ENCODE measurements around the gene TM9SF1.

Gene TM9SF1

DNA sequence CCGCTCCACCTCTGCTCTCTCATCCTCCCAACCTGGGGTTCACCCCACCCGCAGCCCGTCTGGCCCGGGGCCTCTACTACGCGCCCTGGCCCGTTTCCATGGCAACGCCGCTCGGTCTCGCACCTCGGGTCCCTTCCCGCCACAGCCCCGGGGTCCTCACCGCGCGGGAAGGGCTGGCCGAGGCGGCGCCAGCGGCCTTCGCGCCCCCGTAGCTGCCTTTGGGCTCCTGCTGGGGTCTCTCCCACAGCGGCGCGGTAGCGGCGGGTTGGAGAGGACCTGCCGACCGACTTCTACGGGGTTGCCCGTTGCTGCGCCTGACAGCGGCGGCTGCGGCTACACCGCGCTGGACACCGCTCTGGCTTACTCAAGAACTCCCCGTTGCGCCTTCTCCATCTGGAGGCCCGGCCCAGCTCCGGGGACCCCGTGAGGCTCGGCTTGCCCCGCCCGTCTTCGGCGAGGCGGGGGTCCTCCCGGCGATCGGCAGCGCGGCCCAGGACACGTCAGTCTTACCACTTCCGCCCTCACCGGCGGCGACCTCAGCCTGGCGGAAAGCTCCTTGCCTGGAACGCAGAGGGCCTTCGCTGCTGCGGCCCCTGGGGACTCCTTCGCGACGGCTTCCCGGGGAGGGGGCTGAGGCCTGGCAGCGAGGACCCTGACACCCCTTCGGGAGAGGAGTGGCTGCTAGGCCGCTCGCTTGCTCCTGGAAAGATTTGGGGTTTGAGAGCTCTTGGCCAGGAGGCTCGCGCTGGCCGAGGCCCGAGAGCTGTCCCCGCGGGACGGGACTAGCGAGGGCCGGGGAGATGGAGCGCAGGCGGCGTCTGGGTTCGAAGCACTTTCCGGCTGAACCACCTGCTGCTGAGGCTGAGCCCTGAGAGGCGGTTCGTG lies at the start of gene TM9SF1:
Gene TM9SF1 (minus strand): TSS at position 256 of the 885 bp plus-strand sequence. CDS start 422 bp downstream, outside the sequence.
- peak; percentile 39 for DNase-seq

DNA sequence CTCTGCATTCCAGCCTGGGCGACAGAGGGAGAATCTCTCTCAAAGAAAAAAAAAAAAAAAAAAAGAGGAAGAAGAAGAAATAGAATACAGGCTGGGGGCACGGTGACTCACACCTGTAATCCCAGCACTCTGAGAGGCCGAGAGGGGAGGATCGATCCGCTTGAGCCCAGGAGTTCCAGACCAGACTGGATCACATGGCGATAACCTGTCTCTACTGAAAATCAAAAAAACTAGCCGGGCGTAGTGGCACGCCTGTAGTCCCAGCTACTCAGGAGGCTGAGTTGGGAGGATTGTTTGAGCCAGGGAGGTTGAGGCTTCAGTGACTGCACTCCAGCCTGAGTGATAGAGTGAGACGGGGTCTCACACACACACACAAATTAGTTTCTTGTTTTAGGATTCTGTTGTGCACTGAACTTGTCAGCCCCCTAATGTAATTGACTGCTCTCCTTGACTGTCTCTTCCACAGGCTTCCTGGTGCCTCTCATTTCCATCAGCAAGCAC lies 48.1 kb upstream of the TM9SF1 start:
- DNase-seq, result peak; percentile 13

GRCh38 chr14:24241829-24242443 lies 46.7 kb upstream of the TM9SF1 start:
- peak; percentile 97 for DNase-seq

DNA sequence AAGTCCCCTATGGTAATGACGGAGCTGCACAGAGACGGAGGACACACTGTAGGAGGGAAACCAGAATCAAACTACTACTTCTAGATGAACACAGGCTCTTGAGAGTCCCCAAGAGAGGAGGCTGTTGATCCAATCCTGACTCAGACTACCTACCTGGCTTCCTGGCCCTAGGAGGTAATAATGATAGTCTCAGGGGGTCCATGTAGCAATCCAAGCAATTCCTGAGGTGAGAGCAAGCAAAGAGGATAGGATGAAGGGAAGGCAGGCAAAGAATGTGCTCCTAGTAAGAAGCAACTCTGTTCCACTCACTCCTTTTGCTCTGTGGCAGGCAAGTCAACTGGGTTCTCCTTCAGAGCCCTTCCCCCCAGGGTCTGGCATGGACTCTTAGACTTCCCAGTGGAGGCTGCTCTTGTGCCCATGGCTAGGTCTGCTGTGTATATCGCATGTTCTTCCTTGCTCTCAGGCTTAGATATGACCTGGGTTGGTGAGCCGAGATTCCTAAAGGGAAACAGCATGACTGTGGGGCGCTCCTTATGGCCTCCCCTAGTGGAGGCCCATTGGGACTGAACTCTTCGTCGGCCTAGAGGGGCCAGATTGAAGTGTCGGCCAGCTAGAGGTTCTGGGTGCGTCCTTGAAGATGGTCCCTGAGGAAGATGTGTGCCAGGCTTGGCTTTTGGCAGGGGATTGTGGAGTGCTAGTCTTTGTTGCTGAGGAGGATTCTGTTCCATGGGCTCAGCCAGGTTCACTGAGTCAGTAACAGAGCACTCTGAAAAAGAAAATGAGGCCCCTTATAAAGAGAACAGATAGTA lies 45.1 kb upstream of the TM9SF1 start:
- DNase-seq, result no peak

DNA sequence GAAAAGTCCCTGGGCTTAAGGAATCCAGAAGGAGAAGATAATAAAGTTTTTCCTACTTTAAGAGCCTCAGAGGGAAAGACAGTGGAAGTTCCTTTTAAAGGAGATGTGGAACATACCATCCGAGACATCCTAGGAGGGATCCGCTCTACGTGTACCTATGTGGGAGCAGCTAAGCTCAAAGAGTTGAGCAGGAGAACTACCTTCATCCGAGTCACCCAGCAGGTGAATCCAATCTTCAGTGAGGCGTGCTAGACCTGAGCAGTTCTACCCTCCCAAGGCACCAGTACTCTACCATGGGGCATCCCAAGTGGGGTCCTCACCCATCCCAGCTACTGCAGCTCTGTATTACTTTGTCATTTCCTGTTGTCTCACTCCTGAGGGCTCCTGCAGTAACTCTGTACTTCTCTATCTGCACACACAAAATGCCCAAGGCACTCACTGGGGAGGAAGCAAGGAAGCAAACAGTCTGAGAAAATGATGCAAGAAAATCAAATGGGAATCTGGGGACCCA lies 43.3 kb upstream of the TM9SF1 start:
- no peak for DNase-seq

GRCh38 chr14:24238123-24238522 lies 42.9 kb upstream of the TM9SF1 start:
- no peak for DNase-seq

GRCh38 chr14:24237463-24237955 lies 42.3 kb upstream of the TM9SF1 start:
- DNase-seq, result no peak

- DNase-seq, result no peak
Measured at GRCh38 chr14:24236689-24237462, 41.6 kb upstream of the TM9SF1 start.

DNA sequence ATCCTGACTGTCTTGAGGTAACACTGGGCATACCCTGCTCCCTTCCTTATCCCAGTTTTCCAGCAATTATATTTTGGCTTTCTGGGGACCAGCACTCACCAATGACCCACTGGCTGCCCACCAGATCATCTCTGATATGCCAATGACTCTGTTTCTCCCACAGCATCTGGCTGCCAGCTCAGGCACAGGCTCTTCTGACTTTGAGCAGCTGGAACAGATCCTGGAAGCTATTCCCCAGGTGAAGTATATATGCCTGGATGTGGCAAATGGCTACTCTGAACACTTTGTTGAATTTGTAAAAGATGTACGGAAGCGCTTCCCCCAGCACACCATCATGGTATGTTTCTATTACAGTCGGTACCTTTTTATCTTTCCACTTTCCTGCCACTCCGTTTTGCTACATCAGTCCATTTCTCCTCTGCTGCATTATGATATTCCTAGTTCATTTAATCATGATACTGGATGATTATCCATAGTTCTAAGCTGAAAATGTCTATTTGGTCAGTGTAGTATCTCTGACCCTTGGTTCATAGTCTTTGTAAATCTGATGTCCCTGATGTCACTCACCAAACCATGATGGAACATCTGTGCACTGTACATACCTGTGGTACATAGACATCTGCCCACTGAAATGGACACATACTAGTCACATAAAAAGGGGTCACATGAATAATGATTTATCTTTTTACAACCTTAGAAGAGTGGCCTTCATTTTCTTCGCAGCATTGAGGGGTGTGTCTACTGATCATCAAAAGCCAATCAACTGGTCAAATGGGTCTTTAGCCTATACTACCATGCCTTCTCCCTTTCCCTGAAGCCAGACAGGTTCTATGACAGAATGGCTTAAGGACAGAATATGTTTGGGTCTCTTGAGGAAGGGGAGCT lies 40.8 kb upstream of the TM9SF1 start:
- no peak for DNase-seq

DNA sequence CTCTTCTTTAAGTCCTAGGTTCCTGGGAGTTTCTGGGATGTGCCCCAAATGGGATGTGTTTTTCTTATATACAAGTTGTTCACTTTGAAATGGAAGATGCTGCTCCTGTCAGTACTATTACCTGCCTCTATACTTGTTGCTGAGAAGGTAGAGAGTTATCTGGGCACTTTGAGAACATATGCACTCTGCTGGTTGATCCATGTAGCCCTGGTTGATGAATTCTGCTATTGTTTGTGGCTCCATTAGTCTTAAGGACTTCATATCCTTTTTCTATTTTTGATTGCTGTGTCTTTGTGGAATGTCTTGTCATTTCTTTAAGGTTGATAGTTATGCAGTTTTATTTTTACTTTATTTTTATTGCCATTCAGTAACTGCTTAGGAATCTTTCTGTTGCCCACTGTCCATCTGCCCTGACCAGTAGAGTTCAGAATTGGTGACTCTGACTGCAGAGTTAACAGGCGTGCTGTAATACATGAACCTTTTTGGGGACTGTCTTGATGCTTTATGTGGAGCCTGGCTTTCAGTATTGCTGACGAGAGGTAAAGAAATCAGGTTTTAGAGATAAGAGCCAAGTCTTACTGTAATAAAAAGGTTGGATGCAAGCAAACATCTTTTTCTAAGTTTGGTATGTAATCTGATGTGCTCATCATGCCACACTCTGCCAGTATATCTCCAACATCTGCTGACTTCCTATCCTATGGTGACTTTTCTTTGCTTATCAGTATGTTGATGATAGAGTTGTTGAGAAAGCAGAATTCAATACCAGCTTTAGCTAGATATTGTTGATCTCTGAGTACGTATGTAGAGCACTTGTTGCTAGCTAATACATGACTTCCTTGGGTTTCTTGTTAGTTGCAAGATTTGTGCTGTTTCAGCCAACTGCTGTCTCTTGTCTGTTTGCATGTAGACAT lies 39.1 kb upstream of the TM9SF1 start:
- no peak for DNase-seq

GRCh38 chr14:24233538-24233866 lies 38.3 kb upstream of the TM9SF1 start:
- no peak for DNase-seq

GRCh38 chr14:24232645-24233537 lies 37.6 kb upstream of the TM9SF1 start, which contains the start of gene GMPR2:
Gene GMPR2 (plus strand): TSS chr14:24232929. CDS start chr14:24233254, 325 bp downstream.
- DNase-seq, result no peak

- peak; percentile 94 for DNase-seq
Measured at GRCh38 chr14:24232121-24232644, 36.9 kb upstream of the TM9SF1 start, which contains the start of gene NEDD8. Gene NEDD8 (minus strand): TSS chr14:24232367. CDS start chr14:24232267, 100 bp downstream.

DNA sequence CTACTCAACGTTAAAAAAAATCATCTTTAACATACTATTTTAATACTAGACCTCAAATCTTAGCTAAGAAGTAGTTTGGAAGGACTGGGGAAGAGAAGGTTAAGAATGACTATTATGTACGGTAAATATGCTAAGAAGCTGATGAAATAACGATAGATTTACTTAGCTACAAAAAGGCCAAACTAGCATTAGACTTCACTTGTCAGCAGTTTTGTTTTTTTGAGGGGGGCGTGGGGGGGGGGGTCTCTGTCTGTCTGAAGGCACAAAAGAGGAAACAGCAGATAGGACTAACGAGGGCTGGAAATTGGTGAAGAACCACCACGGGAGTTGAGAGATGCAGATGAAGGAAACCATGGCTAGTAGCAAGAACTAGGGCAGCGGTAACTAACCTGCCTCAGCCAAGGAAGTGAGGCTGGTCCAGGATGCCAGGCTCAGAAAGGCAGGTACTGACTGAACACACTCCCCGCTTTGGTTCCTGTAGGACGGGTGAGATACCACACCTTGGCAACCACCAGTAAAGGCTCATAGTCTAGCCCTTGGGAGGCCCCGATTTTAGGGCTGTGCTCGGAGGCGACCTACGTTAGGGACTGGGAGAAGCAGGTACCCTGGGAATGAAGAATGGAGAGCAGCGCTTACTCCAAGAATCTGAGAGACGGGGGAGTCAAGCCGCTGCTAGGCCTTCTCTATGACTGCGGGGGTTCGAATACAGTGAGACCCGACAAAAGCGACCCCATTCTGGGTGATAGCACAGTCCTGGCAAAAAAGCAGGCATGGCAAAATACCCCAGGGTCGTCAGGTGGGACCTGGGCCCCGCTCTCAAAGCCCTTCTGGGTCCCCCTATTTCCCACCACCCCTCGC lies 36.3 kb upstream of the TM9SF1 start:
- DNase-seq, result no peak

GRCh38 chr14:24228902-24229301 lies 33.7 kb upstream of the TM9SF1 start:
- DNase-seq, result no peak

GRCh38 chr14:24226473-24226872 lies 31.2 kb upstream of the TM9SF1 start:
- DNase-seq, result no peak

DNA sequence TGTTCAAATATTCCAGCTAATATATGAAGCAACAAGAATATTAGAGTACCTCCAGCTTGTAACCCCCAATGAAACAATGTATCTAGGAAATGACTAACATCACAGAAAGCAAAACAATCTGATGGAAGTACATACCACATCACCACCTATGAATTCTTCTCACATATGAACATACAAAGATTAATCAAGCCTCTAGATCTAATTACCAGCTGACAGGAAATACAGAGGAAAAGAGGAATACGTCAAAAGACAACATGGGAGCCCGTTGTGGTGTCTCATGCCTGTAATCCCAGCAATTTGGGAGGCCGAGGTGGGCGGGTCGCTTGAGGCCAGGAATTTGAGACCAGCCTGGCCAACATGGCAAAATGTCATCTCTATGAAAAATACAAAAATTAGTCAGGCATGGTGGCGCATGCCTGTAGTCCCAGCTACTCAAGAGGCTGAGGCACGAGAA lies 29.4 kb upstream of the TM9SF1 start:
- DNase-seq, result no peak
